ENCODE measurements around the gene RCE1. TPM values are rescaled to one million over a fixed set of nuclear protein-coding genes. Genes with fewer than 3 reads are reported as not detected.

RCE1 gene
- total RNA-seq, 2 experiments from 2014 or later, result 23.1 to 27.3 TPM

DNA sequence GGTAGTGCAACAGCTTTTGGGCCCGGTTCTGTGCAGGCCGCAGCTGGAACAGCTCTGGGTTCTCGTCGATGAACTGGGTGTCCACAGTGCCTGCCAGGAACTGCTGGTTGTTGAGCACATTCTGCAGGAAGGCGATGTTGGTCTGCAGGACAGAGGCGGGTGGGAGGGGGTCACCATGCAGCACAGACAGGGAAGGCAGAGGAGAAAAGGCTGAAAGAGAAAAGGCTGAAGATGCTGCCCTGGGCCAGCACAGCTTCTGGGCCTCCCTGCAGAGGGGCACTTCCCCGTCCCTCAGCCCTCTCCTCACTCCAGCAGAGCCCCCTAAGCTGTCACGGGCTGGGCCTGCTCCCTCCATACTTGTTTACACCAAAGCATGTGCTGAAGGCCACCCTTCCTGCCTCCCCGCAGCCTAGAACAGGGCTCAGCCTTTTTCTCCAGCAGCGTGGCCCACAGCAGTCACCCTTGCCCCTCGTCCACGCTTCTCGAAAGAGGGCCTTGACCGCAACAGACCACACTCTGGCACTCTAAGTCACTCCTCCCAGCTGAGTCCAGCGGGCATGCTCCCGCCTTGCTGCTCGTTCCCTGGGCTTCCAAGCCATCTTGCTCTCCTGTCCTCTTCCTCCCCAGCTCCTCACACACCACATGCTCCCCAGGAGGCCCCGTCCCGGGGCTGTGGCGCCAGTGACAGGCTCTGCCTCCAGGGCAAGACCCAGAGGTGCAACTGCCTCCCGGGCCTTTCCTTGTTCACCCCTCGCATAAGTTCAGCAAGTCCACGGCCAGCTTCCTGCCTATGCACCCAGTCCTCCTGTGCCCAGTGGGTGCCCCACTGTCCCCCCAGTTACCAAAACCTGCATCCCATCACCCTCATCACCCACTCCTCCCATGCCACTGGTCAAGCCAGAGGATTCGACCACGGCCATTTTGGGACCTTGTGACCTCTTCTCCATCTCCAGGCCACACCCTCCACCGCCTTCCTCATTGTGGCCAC lies 10.3 kb downstream of the RCE1 start:
- Mint-ChIP-seq H3K36me3 (ENCODE audit: low read depth) (no peaks in the 10 kb centered on the region), H3K27ac (peak overlapping the region; percentile 2), H3K9me3 (ENCODE audit: insufficient read depth) (no peaks in the 10 kb centered on the region), H3K4me1 (ENCODE audit: low read depth) (peaks cover 40% of the 10 kb centered on the region), H3K27me3 (ENCODE audit: low read depth) (no peaks in the 10 kb centered on the region), H3K4me3 (no peak overlapping the region)
- CTCF ChIA-PET, result interaction anchor here (1.3 to 2.6 kb wide), 2 partner anchors 9 to 11 kb away, joined by 3 to 14 read pairs; no protein-coding TSS in a partner anchor
- no peak for DNase-seq
- POLR2A ChIA-PET, result interaction anchor here (5.5 kb wide), 1 partner anchor 10 kb away, joined by 92 read pairs; the partner anchor contains the start of gene RCE1
- ATAC-seq, result no peak

DNA sequence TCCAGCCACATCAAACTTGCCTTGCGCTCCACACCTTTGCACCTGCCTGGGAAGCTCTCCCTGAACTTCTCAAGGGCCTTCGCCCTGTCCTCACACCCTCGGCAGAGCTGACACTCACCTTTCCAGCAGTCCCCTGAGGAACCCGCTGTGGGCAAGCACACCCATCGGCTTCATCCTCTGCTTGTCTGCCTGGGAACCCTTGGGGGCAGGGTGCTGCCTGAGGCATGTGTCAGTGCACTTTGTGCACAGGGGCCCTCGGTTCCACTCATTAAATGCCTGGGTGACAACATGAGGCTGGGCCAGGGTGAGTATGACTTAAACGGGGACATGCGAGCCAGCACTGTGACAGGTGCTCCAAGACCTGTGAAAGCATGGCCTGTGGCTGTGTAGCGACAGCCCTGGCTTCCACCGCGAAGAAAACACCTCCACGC lies 11.0 kb downstream of the RCE1 start:
- ChIA-PET CTCF (interaction anchor here (1.3 kb wide), 1 partner anchor 10 kb away, joined by 3 read pairs; no protein-coding TSS in a partner anchor), POLR2A (interaction anchor here (5.5 kb wide), 1 partner anchor 10 kb away, joined by 92 read pairs; the partner anchor contains the start of gene RCE1)
- DNase-seq, result no peak
- H3K27ac Mint-ChIP-seq, result peak overlapping the region; percentile 18
- no peak overlapping the region for H3K4me3 Mint-ChIP-seq
- H3K4me1 Mint-ChIP-seq (ENCODE audit: low read depth), result peaks cover 40% of the 10 kb centered on the region
- ATAC-seq, result no peak
- no peaks in the 10 kb centered on the region for H3K27me3 Mint-ChIP-seq (ENCODE audit: low read depth)
- H3K9me3 Mint-ChIP-seq (ENCODE audit: insufficient read depth), result no peaks in the 10 kb centered on the region
- no peaks in the 10 kb centered on the region for H3K36me3 Mint-ChIP-seq (ENCODE audit: low read depth)

GRCh38 chr11:66854729-66855211 lies 11.5 kb downstream of the RCE1 start:
- H3K27me3 Mint-ChIP-seq (ENCODE audit: low read depth), result no peaks in the 10 kb centered on the region
- H3K9me3 Mint-ChIP-seq (ENCODE audit: insufficient read depth), result no peaks in the 10 kb centered on the region
- DNase-seq, result no peak
- ChIA-PET CTCF (interaction anchor here (0.7 to 1.9 kb wide), 3 partner anchors 10 to 19 kb away, joined by 3 to 23 read pairs (median 3); partner anchors contain the start of gene RCE1), POLR2A (interaction anchor here (1.2 to 5.5 kb wide), 2 partner anchors 11 to 238 kb away, joined by 3 to 92 read pairs; partner anchors contain the start of genes RBM14 and RCE1)
- H3K27ac Mint-ChIP-seq, result peak overlapping the region; percentile 39
- peaks cover 40% of the 10 kb centered on the region for H3K4me1 Mint-ChIP-seq (ENCODE audit: low read depth)
- H3K36me3 Mint-ChIP-seq (ENCODE audit: low read depth), result no peaks in the 10 kb centered on the region
- ATAC-seq, result no peak
- peak overlapping the region; percentile 73 for H3K4me3 Mint-ChIP-seq

GRCh38 chr11:66855574-66856495 lies 12.6 kb downstream of the RCE1 start:
- POLR2A ChIA-PET, result interaction anchor here (0.7 to 5.5 kb wide), 4 partner anchors 12 to 239 kb away, joined by 3 to 92 read pairs (median 4); partner anchors contain the start of genes PC, RBM14, RBM4 and RCE1
- DNase-seq, result peak; percentile 91
- H3K4me1 Mint-ChIP-seq (ENCODE audit: low read depth), result peaks cover 35% of the 10 kb centered on the region
- ATAC-seq, result peak; percentile 85
- CTCF ChIA-PET, result interaction anchor here (1.9 kb wide), 1 partner anchor 12 kb away, joined by 23 read pairs; the partner anchor contains the start of gene RCE1
- no peaks in the 10 kb centered on the region for H3K36me3 Mint-ChIP-seq (ENCODE audit: low read depth)
- H3K4me3 Mint-ChIP-seq, result peak overlapping the region; percentile 88
- H3K27ac Mint-ChIP-seq, result peak overlapping the region; percentile 84
- no peaks in the 10 kb centered on the region for H3K27me3 Mint-ChIP-seq (ENCODE audit: low read depth)
- no peaks in the 10 kb centered on the region for H3K9me3 Mint-ChIP-seq (ENCODE audit: insufficient read depth)

DNA sequence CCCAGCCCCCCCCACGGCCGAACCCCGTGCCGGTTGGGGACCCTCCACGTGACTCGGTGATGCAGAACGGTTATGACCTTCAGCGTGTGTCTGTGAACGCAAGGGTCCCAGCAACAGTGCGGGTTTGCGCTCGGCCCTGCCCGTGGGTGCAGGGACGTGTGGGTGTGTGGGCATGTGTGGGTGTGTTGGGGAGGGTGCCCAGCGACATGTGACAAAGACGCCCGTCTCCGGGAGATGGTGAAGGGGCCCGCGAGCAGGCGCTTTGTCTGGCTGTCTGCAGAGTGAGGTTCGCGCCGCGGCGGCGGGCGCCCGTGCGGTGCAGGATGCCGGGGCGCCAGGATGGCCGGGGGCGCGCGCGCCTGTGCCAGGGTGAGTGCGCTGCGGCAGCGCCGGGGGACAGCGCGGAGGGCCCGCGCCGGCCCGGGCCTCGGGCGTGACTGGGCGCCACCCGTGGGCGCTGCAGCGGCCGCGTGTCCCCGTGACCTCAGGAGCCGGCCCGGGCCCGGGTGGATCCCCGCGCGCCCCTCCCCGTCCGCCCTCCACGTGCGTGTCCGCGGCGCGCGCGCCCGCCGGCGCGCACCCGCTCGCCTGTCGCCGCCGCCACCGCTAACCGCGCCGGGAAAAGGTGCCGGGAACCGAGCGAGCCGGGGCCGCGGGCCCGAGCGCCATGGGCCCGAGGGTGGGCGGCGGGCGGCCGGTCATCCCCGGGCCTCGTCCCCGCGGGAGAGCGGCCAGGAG lies 13.4 kb downstream of the RCE1 start, which contains the start of gene LRFN4:
LRFN4 (plus strand) TSS at position 569 of the 738 bp plus-strand sequence. CDS start 681 bp downstream, outside the sequence.
- H3K4me1 Mint-ChIP-seq (ENCODE audit: low read depth), result peaks cover 29% of the 10 kb centered on the region
- no peaks in the 10 kb centered on the region for H3K36me3 Mint-ChIP-seq (ENCODE audit: low read depth)
- H3K27me3 Mint-ChIP-seq (ENCODE audit: low read depth), result no peaks in the 10 kb centered on the region
- DNase-seq (peak; percentile 38), ATAC-seq (no peak)
- H3K4me3 Mint-ChIP-seq, result peak within 1 kb of the TSS; percentile 88
- POLR2A ChIA-PET, result interaction anchor here (1.1 to 5.5 kb wide), 2 partner anchors 13 to 218 kb away, joined by 3 to 92 read pairs; partner anchors contain the start of genes RBM4 and RCE1
- H3K9me3 Mint-ChIP-seq (ENCODE audit: insufficient read depth), result no peaks in the 10 kb centered on the region
- CTCF ChIA-PET, result interaction anchor here (1.9 kb wide), 1 partner anchor 13 kb away, joined by 23 read pairs; the partner anchor contains the start of gene RCE1
- peak within 1 kb of the TSS; percentile 94 for H3K27ac Mint-ChIP-seq

DNA sequence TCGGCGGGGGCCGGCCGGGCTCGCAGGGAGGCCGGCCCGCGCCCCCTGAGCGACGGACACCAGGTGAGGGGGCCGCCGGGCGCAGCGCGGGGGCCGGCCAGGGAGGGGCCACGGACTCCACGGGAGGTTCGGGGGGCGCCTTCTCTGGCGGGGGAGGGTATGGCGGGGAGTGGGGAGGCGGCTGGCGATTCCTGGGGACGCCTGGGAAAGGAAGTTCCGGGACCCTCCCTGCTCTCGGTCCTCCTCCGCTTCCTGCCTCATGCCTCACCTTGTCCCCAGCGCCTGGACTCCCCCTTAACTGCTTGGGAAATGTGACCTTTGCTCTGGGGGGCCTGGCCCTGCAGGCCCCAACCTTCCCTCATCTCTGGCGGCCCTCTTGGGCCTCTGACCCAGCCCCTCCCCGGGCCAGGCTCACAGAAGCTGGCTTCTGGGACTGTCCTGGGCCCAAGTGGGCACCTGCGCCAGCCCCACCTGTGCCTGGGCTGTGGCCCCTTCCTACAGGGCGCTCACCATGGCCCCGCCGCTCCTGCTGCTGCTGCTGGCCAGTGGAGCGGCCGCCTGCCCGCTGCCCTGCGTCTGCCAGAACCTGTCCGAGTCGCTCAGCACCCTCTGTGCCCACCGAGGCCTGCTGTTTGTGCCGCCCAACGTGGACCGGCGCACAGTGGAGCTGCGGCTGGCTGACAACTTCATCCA lies 14.1 kb downstream of the RCE1 start:
- Mint-ChIP-seq H3K27me3 (ENCODE audit: low read depth) (no peaks in the 10 kb centered on the region), H3K4me3 (peak overlapping the region; percentile 78), H3K9me3 (ENCODE audit: insufficient read depth) (no peaks in the 10 kb centered on the region), H3K4me1 (ENCODE audit: low read depth) (peaks cover 23% of the 10 kb centered on the region), H3K27ac (peak overlapping the region; percentile 80), H3K36me3 (ENCODE audit: low read depth) (no peaks in the 10 kb centered on the region)
- ATAC-seq (no peak), DNase-seq (no peak)
- CTCF ChIA-PET, result no interaction called here
- POLR2A ChIA-PET, result interaction anchor here (0.7 kb wide), 1 partner anchor 14 kb away, joined by 3 read pairs; no protein-coding TSS in a partner anchor

DNA sequence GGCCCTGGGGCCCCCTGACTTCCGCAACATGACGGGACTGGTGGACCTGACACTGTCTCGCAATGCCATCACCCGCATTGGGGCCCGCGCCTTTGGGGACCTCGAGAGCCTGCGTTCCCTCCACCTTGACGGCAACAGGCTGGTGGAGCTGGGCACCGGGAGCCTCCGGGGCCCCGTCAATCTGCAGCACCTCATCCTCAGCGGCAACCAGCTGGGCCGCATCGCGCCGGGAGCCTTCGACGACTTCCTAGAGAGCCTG lies 14.6 kb downstream of the RCE1 start:
- Mint-ChIP-seq H3K27ac (peak overlapping the region; percentile 15), H3K36me3 (ENCODE audit: low read depth) (no peaks in the 10 kb centered on the region), H3K9me3 (ENCODE audit: insufficient read depth) (no peaks in the 10 kb centered on the region), H3K27me3 (ENCODE audit: low read depth) (no peaks in the 10 kb centered on the region), H3K4me3 (peak overlapping the region; percentile 78), H3K4me1 (ENCODE audit: low read depth) (peaks cover 23% of the 10 kb centered on the region)
- ChIA-PET POLR2A (interaction anchor here (0.7 kb wide), 1 partner anchor 13 kb away, joined by 3 read pairs; no protein-coding TSS in a partner anchor), CTCF (no interaction called here)
- ATAC-seq (no peak), DNase-seq (no peak)

GRCh38 chr11:66858186-66858938 lies 15.1 kb downstream of the RCE1 start:
- Mint-ChIP-seq H3K9me3 (ENCODE audit: insufficient read depth) (no peaks in the 10 kb centered on the region), H3K4me3 (peak overlapping the region; percentile 78), H3K4me1 (ENCODE audit: low read depth) (peaks cover 23% of the 10 kb centered on the region), H3K36me3 (ENCODE audit: low read depth) (no peaks in the 10 kb centered on the region), H3K27me3 (ENCODE audit: low read depth) (no peaks in the 10 kb centered on the region), H3K27ac (no peak overlapping the region)
- ATAC-seq (no peak), DNase-seq (no peak)
- ChIA-PET POLR2A (interaction anchor here (0.7 kb wide), 1 partner anchor 13 kb away, joined by 3 read pairs; no protein-coding TSS in a partner anchor), CTCF (no interaction called here)

DNA sequence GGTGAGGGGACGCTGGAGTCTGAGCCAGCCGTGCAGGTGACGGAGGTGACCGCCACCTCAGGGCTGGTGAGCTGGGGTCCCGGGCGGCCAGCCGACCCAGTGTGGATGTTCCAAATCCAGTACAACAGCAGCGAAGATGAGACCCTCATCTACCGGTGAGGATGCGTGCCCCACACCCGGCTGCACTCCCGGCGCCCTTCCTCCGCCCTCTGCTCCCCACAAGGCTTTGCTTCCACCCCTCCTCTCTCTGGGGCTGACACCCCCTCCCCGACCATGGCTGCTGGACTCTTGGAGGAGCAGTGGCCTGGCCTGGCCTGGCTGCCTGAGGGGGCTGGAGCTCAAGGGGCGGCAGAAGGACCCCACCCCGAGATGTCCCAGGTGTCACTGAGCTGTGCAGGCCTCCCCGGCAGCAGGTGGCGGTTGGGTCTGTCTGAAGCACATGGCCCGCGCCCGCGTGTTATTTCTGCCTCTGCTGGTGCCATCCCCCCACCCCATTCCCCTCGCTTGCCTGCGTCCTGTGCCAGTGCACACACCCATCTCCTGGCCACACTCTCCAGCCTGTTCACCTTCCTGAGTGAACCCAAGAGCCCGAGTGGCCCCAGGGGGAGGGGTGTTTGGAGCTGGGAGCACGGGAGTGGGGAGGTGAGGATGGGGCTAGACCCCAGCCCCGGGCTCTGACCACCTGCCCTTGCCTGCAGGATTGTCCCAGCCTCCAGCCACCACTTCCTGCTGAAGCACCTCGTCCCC lies 15.9 kb downstream of the RCE1 start:
- no peak overlapping the region for H3K4me3 Mint-ChIP-seq
- DNase-seq (no peak), ATAC-seq (no peak)
- POLR2A ChIA-PET, result no interaction called here
- H3K4me1 Mint-ChIP-seq (ENCODE audit: low read depth), result peaks cover 18% of the 10 kb centered on the region
- H3K36me3 Mint-ChIP-seq (ENCODE audit: low read depth), result no peaks in the 10 kb centered on the region
- H3K9me3 Mint-ChIP-seq (ENCODE audit: insufficient read depth), result no peaks in the 10 kb centered on the region
- no peaks in the 10 kb centered on the region for H3K27me3 Mint-ChIP-seq (ENCODE audit: low read depth)
- H3K27ac Mint-ChIP-seq, result no peak overlapping the region
- CTCF ChIA-PET, result no interaction called here
